MM.1S (cell line): ENCODE data around the gene IL27RA.

Source experiments
- DNase-seq: peaks from one replicate; pipeline ENCODE4 v3.0.0-alpha.2; 2015
- H2AFZ ChIP-seq: fragments of 300-600 bp; sonication (generic); 2 replicates; pipeline ENCODE4 v1.6.0; 2016; ENCODE audit warnings: antibody characterized with exemption, low read length
- H3F3A ChIP-seq: fragments of 300-600 bp; sonication (generic); 2 replicates; pipeline ENCODE4 v1.6.1; 2016; ENCODE audit warnings: mild to moderate bottlenecking, antibody characterized with exemption, low read length, moderate library complexity, mixed read lengths; ENCODE audit not compliant: insufficient read depth
- H3K27ac ChIP-seq: fragments of 300-600 bp; sonication (generic); 2 replicates; pipeline ENCODE4 v1.5.1; 2016; ENCODE audit warnings: mild to moderate bottlenecking, low read length
- H3K27me3 ChIP-seq: fragments of 300-600 bp; sonication (generic); replicated peaks from 2 replicates; pipeline ENCODE4 v1.6.0; 2016; ENCODE audit warnings: low read length; ENCODE audit not compliant: insufficient read depth
- H3K36me3 ChIP-seq: fragments of 300-600 bp; sonication (generic); replicated peaks from 2 replicates; pipeline ENCODE4 v1.6.1; 2016; ENCODE audit warnings: mild to moderate bottlenecking, low read length, mixed read lengths; ENCODE audit not compliant: insufficient read depth
- H3K4me1 ChIP-seq: fragments of 300-600 bp; sonication (generic); 2 replicates; pipeline ENCODE4 v1.6.1; 2016; ENCODE audit warnings: low read length, mixed read lengths
- H3K4me2 ChIP-seq: fragments of 300-600 bp; sonication (generic); 2 replicates; pipeline ENCODE4 v1.6.0; 2016; ENCODE audit warnings: low read depth, low read length
- H3K4me3 ChIP-seq: fragments of 300-600 bp; sonication (generic); 2 replicates; pipeline ENCODE4 v1.5.1; 2016; ENCODE audit warnings: low read length, mixed read lengths
- H3K79me2 ChIP-seq: fragments of 300-600 bp; sonication (generic); 2 replicates; pipeline ENCODE4 v1.6.1; 2016; ENCODE audit warnings: mixed run types, low read length, mixed read lengths
- H3K9ac ChIP-seq: fragments of 300-600 bp; sonication (generic); 2 replicates; pipeline ENCODE4 v1.6.1; 2016; ENCODE audit warnings: low read length, mixed read lengths
- H3K9me2 ChIP-seq: fragments of 300-600 bp; sonication (generic); replicated peaks from 2 replicates; pipeline ENCODE4 v1.6.1; 2016; ENCODE audit warnings: mild to moderate bottlenecking, low read length, mixed read lengths; ENCODE audit not compliant: insufficient read depth
- H3K9me3 ChIP-seq: fragments of 300-600 bp; sonication (generic); replicated peaks from 2 replicates; pipeline ENCODE4 v1.6.1; 2016; ENCODE audit warnings: mild to moderate bottlenecking, low read length, mixed read lengths; ENCODE audit not compliant: insufficient read depth
- H4K20me1 ChIP-seq: fragments of 300-600 bp; sonication (generic); 2 replicates; pipeline ENCODE4 v1.6.1; 2016; ENCODE audit warnings: mild to moderate bottlenecking, low read length, moderate library complexity, mixed read lengths; ENCODE audit not compliant: insufficient read depth
- EZH2 ChIP-seq: fragments of 300-600 bp; sonication (generic); optimal IDR thresholded peaks from 2 replicates; pipeline ENCODE3; 2017; ENCODE audit warnings: low read depth, mild to moderate bottlenecking, antibody characterized with exemption, low read length, mixed read lengths
- EZH2phosphoT487 ChIP-seq: fragments of 300-600 bp; sonication (generic); IDR thresholded peaks from 2 replicates; pipeline ENCODE4 v1.6.1; 2018; ENCODE audit warnings: antibody characterized with exemption, low read length
- TF ChIP-seq, protein P1 (sequence below): fragments of 300-600 bp; sonication (generic); IDR thresholded peaks from 2 replicates; pipeline ENCODE4 v1.5.1; 2016; ENCODE audit warnings: antibody characterized with exemption, low read length, mixed read lengths

The IL27RA gene

DNA sequence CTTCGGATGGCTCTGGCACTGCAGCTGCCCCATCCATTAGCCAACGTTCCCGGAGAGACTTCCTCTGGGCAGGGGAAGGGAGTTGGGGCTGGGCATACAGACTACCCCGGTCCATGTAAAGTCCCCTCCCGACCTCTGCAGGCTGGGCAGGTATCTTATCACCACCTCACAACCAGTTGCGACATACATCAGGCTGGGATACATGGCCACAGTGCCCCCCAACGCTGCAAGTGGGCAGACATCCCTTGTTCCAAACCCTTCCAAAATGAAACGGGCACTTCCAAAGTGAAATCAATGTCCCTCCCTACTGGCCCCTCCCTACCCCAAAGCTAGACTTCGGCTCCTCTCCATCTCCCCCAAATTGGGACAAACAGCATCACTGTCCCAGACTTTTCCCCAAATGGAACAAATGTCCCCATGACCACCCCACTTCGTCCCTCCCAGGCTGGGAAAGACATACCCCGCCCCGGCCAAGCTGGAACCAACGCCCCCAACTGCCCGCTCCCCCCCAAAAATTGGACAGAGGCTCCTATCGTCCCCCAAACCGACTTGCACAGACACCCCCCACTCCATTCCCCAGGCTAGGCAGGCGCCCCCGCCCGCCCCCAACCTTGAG lies 25.3 kb downstream of the IL27RA start:
- Histone ChIP-seq H3K9me2 (no peaks in the 10 kb centered on the region), H3K27me3 (peaks cover 48% of the 10 kb centered on the region), H3F3A (no peaks in the 10 kb centered on the region), H3K4me1 (no peaks in the 10 kb centered on the region; the same call in 1 of the 2 replicates), H3K9ac (no peak overlapping the region), H3K4me2 (no peak overlapping the region), H3K79me2 (no peaks in the 10 kb centered on the region), H3K36me3 (no peaks in the 10 kb centered on the region), H4K20me1 (no peaks in the 10 kb centered on the region), H3K4me3 (no peak overlapping the region), H2AFZ (no peak overlapping the region), H3K9me3 (no peaks in the 10 kb centered on the region), H3K27ac (no peak overlapping the region)
- TF ChIP-seq, protein P1, sequence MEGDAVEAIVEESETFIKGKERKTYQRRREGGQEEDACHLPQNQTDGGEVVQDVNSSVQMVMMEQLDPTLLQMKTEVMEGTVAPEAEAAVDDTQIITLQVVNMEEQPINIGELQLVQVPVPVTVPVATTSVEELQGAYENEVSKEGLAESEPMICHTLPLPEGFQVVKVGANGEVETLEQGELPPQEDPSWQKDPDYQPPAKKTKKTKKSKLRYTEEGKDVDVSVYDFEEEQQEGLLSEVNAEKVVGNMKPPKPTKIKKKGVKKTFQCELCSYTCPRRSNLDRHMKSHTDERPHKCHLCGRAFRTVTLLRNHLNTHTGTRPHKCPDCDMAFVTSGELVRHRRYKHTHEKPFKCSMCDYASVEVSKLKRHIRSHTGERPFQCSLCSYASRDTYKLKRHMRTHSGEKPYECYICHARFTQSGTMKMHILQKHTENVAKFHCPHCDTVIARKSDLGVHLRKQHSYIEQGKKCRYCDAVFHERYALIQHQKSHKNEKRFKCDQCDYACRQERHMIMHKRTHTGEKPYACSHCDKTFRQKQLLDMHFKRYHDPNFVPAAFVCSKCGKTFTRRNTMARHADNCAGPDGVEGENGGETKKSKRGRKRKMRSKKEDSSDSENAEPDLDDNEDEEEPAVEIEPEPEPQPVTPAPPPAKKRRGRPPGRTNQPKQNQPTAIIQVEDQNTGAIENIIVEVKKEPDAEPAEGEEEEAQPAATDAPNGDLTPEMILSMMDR = no peak
- no peak for TF ChIP-seq EZH2
- no peak for TF ChIP-seq EZH2phosphoT487
- DNase-seq = no peak

DNA sequence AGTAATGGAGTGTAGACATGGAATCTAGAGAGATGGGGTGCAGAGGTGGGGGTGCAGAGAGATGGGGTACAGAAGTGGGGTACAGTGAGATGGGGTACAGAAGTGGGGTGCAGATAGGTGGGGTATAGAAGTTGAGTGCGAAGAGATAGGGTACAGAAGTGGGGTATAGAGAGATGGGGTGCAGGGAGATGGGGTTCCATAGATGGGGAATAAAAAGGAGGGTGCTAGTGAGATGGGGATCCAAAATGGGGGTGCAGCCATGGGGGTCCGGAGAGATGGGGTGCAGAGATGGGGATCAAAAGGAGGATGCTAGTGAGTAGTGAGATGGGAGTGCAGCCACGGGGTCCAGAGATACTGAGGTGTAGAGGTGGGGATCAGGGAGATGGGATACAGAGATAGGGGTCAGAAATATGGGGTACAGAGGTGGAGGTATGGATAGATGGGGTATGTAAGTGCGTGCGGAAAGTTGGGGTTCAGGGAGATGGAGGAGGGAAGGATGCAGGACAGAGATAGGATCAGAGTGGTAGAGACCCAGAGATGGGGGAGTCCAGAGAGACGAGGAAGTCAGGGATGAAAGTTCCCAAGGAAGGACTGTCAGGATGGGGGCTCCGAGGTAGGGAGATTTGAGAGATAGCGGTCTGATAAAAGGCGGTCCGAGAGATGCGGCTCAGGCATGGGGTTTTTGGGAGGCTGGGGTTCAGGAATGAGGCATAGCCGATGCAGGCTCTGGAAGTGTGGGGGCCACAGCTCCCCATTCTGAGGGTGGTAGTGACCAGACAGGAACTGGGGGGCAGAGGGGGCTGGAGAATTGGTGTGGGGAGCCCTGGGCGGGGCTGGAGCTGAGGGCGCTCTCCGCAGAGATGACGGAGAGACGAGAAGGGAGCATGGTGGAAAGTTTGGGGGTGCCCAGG lies 26.9 kb downstream of the IL27RA start:
- H3K4me1 ChIP-seq = no peaks in the 10 kb centered on the region; the same call in 1 of the 2 replicates
- H3K9ac ChIP-seq = no peak overlapping the region
- 0 out of 2 replicates have a peak overlapping the region, but pooled peaks have one; percentile 30 for H3K4me2 ChIP-seq
- no peak overlapping the region for H2AFZ ChIP-seq
- no peak overlapping the region for H3K4me3 ChIP-seq
- H3K9me3 ChIP-seq = no peaks in the 10 kb centered on the region
- H3K9me2 ChIP-seq = no peaks in the 10 kb centered on the region
- DNase-seq = no peak
- no peaks in the 10 kb centered on the region for H4K20me1 ChIP-seq
- H3K27ac ChIP-seq = no peak overlapping the region
- peaks cover 56% of the 10 kb centered on the region for H3K27me3 ChIP-seq
- no peaks in the 10 kb centered on the region for H3K79me2 ChIP-seq
- no peak for TF ChIP-seq EZH2phosphoT487
- TF ChIP-seq, protein P1 = no peak
- TF ChIP-seq EZH2 = no peak
- no peaks in the 10 kb centered on the region for H3K36me3 ChIP-seq
- H3F3A ChIP-seq = no peaks in the 10 kb centered on the region

DNA sequence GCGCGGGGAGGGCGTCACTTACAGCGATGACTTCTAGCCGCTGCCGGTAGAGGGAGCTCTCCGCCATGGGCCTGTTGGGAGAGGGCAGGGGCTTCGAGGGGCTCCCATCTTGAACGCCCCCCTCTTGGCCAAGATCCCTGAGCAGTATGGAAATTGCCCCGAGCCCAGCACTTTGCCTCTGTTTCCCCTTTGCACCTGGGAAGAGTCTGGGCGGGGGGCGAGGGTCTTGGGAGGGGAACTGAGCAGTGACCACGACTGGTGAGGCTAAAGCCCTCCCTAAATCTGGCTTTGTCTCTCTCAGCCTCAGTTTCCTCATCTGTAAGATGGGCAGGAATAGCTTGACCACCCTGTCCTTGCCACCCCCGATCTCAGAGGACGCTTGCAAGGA lies 27.5 kb downstream of the IL27RA start:
- Histone ChIP-seq H3K36me3 (no peaks in the 10 kb centered on the region), H3K79me2 (no peaks in the 10 kb centered on the region), H3K4me2 (0 out of 2 replicates have a peak overlapping the region, but pooled peaks have one; percentile 30), H3K4me3 (no peak overlapping the region), H3K9ac (no peak overlapping the region), H3K9me2 (no peaks in the 10 kb centered on the region), H4K20me1 (no peaks in the 10 kb centered on the region), H3F3A (no peaks in the 10 kb centered on the region), H2AFZ (no peak overlapping the region), H3K27ac (no peak overlapping the region), H3K9me3 (no peaks in the 10 kb centered on the region), H3K4me1 (no peaks in the 10 kb centered on the region; the same call in 1 of the 2 replicates), H3K27me3 (peaks cover 55% of the 10 kb centered on the region)
- no peak for TF ChIP-seq EZH2
- TF ChIP-seq EZH2phosphoT487 = no peak
- TF ChIP-seq, protein P1 = peak; percentile 79
- DNase-seq = no peak
